ENCODE data around the gene STK17A.

The STK17A gene

GRCh38 chr7:43631559-43631958, 48.7 kb downstream of the STK17A start:
- DNase-seq (ENCODE audit: low read depth), result no peak
- H3K4me3 ChIP-seq (ENCODE audit: low read length), result no peak overlapping the region
- TF ChIP-seq CTCF (IDR thresholded peaks at IDR 0.05; ENCODE audit: insufficient read depth, low read depth, low read length, missing control alignments), result no peak

- DNase-seq (ENCODE audit: low read depth), result no peak
These were observed 49.8 kb downstream of the STK17A start for GRCh38 chr7:43632746-43633145.

DNA sequence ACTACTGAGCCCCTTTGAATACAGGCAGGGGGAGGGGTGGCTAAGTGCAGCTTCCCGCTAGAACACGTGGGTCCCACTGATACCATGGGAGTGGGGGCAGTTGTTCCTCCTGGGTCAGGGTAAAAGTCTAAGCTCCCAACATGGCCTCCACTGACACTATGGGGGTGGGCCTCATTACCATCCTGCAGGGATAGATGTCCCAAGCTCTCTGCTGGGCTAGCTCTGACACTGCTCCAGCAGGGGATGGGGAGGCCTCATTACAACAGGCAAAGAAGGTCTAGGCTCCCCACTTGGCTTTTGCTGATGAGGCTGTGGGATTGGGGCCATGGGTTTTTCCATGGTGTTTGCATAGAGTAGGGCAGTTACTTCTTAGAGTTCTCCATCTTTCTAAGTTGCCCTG, 51.5 kb downstream of the STK17A start:
- no peak for TF ChIP-seq CTCF (IDR thresholded peaks at IDR 0.05; ENCODE audit: insufficient read depth, low read depth, low read length, missing control alignments)
- no peak overlapping the region for H3K4me3 ChIP-seq (ENCODE audit: low read length)
- DNase-seq (ENCODE audit: low read depth), result no peak

More at GRCh38 chr7:43632746-43633145, 49.8 kb downstream of the STK17A start:
- no peak for TF ChIP-seq CTCF (IDR thresholded peaks at IDR 0.05; ENCODE audit: insufficient read depth, low read depth, low read length, missing control alignments)
- H3K4me3 ChIP-seq (ENCODE audit: low read length), result no peak overlapping the region

GRCh38 chr7:43636093-43636492, 53.2 kb downstream of the STK17A start:
- H3K4me3 ChIP-seq (ENCODE audit: low read length), result no peak overlapping the region
- no peak for TF ChIP-seq CTCF (IDR thresholded peaks at IDR 0.05; ENCODE audit: insufficient read depth, low read depth, low read length, missing control alignments)
- DNase-seq (ENCODE audit: low read depth), result peak; percentile 98

DNA sequence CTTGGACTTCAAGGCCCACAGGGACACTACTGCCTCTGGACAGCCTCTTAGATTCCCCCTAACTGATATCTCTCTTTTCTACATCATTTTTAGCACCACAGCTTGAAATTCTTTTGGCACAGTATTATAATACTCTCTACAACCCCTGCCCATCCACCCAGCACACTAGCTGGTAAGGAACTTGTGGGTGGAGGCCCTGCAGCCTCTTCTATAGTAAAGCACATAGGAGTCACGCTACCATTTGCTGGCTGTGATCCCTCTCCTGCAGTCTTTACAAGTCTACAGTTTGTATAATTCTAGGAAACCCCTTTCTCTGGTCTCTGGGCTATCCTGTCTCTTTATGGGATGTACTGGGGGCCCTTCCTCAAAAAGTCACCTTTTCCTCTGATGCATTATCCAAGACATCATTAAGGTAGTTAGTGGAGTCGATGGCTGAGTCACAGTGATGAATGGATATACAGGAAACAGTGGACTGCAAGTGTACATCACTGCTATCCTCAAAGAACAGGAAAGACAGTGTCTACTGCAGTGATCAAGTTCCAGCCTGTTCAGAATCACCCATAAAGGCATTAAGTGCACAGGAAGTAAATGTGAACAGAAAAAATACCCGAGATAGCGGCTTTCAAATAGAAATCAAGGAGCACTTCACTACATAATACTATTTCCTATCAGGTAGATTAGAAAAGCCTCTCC, 54.4 kb downstream of the STK17A start:
- peak; percentile 96 for DNase-seq (ENCODE audit: low read depth)
- H3K4me3 ChIP-seq (ENCODE audit: low read length), result no peak overlapping the region
- TF ChIP-seq CTCF (IDR thresholded peaks at IDR 0.05; ENCODE audit: insufficient read depth, low read depth, low read length, missing control alignments), result no peak

DNA sequence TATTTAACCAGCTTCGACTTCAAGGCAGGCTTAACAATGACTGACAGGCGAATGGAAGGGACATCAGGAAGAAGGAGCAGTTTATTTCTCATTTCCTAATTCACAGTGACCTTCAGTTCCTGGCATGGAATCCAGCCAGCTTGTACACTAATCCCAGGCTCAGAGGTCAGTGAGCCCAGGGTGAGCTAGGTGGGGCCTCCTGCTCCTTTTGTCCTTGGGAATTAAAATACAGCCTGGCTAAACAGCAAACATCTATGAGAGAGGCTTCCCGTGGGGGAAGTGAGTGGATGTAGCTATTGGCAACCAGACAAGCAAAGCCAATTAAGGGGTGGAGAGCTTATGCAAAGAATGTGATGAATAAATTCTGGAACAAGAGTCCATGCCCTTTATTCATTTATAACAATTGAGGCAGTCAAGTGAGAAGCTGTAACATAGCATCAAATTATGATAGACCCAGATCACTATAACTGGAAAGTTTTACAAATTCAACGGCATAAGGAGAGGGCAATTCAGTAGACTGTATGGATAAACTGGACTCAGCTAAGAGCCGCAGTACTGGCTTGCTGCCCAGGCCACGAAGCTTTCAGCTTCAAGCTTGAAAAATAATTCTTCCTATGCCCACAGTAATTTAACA, 57.1 kb downstream of the STK17A start:
- TF ChIP-seq CTCF (IDR thresholded peaks at IDR 0.05; ENCODE audit: insufficient read depth, low read depth, low read length, missing control alignments), result no peak
- DNase-seq (ENCODE audit: low read depth), result peak; percentile 56
- H3K4me3 ChIP-seq (ENCODE audit: low read length), result no peak overlapping the region

DNA sequence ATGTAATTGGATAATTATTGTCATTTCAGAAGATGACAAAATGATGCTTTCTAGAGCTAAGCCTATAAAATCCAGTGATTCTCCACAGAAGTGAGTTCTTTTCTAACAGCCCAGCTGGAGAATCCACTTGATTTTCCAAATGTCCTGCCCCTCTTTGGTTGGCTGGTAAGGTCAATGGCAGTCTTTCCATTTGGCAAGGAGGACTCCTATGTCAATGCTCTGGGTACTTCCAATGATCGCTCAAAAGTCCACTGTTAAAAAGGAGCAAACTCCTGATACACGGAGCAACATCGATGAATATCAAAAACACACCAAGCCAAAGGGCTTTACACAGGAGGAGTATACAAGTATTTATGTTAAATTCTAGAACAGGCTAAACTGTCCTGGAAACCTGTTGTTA, 57.8 kb downstream of the STK17A start:
- no peak for DNase-seq (ENCODE audit: low read depth)
- H3K4me3 ChIP-seq (ENCODE audit: low read length), result no peak overlapping the region

More for the DNA sequence above, 57.8 kb downstream of the STK17A start:
- no peak for TF ChIP-seq CTCF (IDR thresholded peaks at IDR 0.05; ENCODE audit: insufficient read depth, low read depth, low read length, missing control alignments)
